ENCODE measurements around the gene ZAP70.

- TF ChIP-seq EZH2 (IDR thresholded peaks at IDR 0.05; ENCODE audit: insufficient read depth, poor library complexity, severe bottlenecking) (no peak), EZH2phosphoT487 (IDR thresholded peaks at IDR 0.05; ENCODE audit: insufficient read depth, low read depth) (no peak)
Observed at GRCh38 chr2:97743913-97744312, 30.5 kb downstream of the ZAP70 start.

Data from GM23248 (cell line).